Suprapubic skin (tissue), 4 donors: ENCODE measurements around the gene CTU2.

Experiments
- CTCF ChIP-seq, 2 donors: fragments of 200-600 bp in 1 of 2; fragments of 450-650 bp in 1 of 2; sonication (generic) in 1 of 2; IDR thresholded peaks; one replicate each; pipeline ENCODE4 v1.5.1; 2016 to 2019; ENCODE audit warnings: antibody characterized with exemption in 2 of 2, mild to moderate bottlenecking in 1 of 2, moderate library complexity in 1 of 2
- EP300 ChIP-seq: sonication (generic); formaldehyde crosslinking; IDR thresholded peaks from one replicate; pipeline ENCODE4 v1.6.1; 2017; ENCODE audit warnings: antibody characterized with exemption
- POLR2A ChIP-seq, 2 donors: fragments of 450-650 bp; IDR thresholded peaks; one replicate each; pipeline ENCODE4 v1.6.1; 2017; ENCODE audit warnings: antibody characterized with exemption in 2 of 2, mild to moderate bottlenecking in 2 of 2, moderate library complexity in 2 of 2
- POLR2AphosphoS5 ChIP-seq, 3 donors: sonication (generic); formaldehyde crosslinking; IDR thresholded peaks; one replicate each; pipeline ENCODE4 v1.6.1; 2017; ENCODE audit warnings: antibody characterized with exemption in 3 of 3

- TF ChIP-seq CTCF (IDR thresholded peaks at IDR 0.05) (no peak), POLR2A (IDR thresholded peaks at IDR 0.05) (no peak), POLR2AphosphoS5 (IDR thresholded peaks at IDR 0.05) (no peak), EP300 (no peak)
Measured at GRCh38 chr16:88715312-88716190, 9.2 kb downstream of the CTU2 start.
